ENCODE measurements around the gene ZNF350. TPM values are rescaled to one million over a fixed set of nuclear protein-coding genes. Genes with fewer than 3 reads are reported as not detected.
"Not testable (repeated sequence)": the region's sequence is repeated elsewhere in the genome, so short reads cannot be mapped to it uniquely, and the experiment has no call there.

ZNF350 gene
- total RNA-seq (10 to 100 TPM in 6 of 7 donors, 1 to 10 TPM in 1; 9.2 to 16.6 (median 13.9) TPM), polyA plus RNA-seq (10 to 100 TPM; 10.4 to 16.6 TPM)
- long read RNA-seq, donor 1, transcript ZNF350-201 (5 exons, 2,338 nt): major isoform, 42 of 59 reads
- long read RNA-seq, donor 1, transcript ZNF350-204 (2 exons, 1,601 nt): minor isoform, 7 of 59 reads
- long read RNA-seq, donor 1, partial matches to known transcripts: 3 of 59 reads
- long read RNA-seq, donor 1, other reads (novel, unspliced or antisense): 7 of 59 reads
- long read RNA-seq, donor 2, partial matches to known transcripts: 0 of 4 reads
- long read RNA-seq, donor 2, other reads (novel, unspliced or antisense): 0 of 4 reads
- long read RNA-seq, donor 3, transcript ZNF350-201 (5 exons, 2,338 nt): major isoform, 13 of 14 reads
- long read RNA-seq, donor 3, partial matches to known transcripts: 0 of 14 reads
- long read RNA-seq, donor 3, other reads (novel, unspliced or antisense): 1 of 14 reads

DNA sequence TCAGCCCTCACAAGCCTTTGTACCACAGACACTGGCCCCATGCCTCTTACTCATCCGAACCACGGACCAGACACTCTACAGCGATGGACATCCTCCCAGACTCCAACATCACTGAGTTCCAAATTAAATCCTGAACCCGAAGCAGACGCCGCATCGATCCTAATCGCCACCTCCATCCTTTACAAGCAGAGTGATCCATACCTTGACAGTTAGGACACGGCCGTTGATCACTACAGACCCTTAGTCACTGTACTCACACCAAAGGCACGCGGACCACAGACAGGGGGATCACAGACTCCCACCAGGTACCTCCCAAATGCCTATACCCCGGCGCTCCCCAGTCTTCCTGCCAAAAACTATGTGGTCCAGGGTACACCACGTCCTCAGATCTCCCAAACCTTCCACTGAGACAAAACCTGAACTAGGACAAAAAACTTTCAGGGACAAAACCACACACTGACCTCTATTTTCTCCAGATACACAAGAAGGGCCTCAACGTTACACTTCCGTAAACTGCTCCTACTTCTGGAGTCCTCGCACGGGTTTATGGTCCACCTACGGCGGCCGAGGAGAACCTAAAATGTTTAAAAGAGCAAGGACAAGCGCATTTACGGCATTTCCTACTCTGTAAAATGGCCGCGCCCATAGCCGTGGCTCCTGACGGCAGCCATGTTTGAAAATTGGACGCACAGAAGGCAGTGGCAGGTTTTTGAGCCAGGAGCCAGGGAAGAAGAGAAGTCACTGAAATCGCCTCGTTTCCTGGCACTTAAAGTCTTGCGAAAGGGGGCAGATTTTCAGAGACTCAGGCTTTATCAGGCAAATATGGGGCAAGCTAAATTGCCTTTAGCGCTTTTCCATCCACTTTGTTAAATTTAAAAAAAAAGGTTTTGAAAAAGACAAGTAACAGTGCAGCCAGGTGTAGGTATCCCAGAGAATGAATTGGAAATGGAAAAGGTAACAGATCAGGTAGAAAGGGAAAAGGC, at the start of gene ZNF350:
ZNF350 (minus strand) TSS at position 532 of the 983 bp plus-strand sequence. CDS start 12,480 bp downstream, outside the sequence.
- peak within 1 kb of the TSS; percentile 70 for H3K4me3 ChIP-seq
- peak within 1 kb of the TSS; percentile 12 to 41 for H3K27ac ChIP-seq
- WGBS, 3 donors: 1 to 2% (median 2%) methylated on average over 33 of the region's 33 CpGs
- H3K9me3 ChIP-seq: peaks cover 0 to 21% of the 10 kb centered on the region in 2 donors
- H3K4me1 ChIP-seq (ENCODE audit: insufficient read depth): peaks cover 3% of the 10 kb centered on the region
- intact Hi-C loops (cut with DNase I): no loop called here
- no peaks in the 10 kb centered on the region for H3K27me3 ChIP-seq
- H3K36me3 ChIP-seq: no peaks in the 10 kb centered on the region
- DNase-seq: peak; percentile 85 to 90 (median 89)
- TF ChIP-seq EP300 (IDR thresholded peaks at IDR 0.05) (no peak), POLR2A (IDR thresholded peaks at IDR 0.05) (peak; percentile 19)

DNA sequence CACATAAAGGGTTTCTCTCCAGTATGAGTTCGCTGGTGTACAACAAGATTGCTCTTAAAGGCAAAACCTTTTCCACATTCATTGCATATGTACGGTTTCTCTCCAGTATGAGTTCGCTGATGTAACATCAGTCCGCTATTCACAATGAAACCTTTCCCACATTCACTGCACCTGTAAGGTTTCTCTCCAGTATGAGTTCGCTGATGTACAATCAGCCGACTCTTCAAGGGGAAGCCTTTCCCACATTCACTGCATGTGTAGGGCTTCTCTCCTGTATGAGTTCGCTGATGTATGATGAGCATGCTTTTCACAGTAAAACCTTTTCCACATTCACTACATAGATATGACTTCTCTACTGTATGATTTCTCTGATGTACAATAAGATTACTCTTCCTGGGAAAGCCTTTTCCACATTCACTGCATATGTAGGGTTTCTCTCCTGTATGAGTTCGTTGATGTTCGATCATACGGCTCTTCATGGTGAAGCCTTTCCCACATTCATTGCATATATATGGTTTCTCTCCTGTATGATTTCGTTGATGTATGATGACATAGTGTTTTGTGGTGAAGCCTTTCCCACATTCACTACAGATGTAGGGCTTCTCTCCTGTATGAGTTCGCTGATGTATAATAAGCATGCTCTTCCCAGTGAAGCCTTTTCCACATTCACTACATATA, 47.5 kb upstream of the ZNF350 start:
- Histone ChIP-seq H3K9me3 (peaks cover 10 to 70% of the 10 kb centered on the region in 2 donors), H3K27me3 (no peaks in the 10 kb centered on the region), H3K4me1 (ENCODE audit: insufficient read depth) (no peaks in the 10 kb centered on the region), H3K4me3 (no peak overlapping the region), H3K27ac (no peak overlapping the region), H3K36me3 (peaks cover 5% of the 10 kb centered on the region)
- 96 to 98% (median 97%) methylated on average over 12 of the region's 12 CpGs for WGBS, 3 donors
- intact Hi-C loops (cut with DNase I): no loop called here
- DNase-seq: no peak
- TF ChIP-seq POLR2A (IDR thresholded peaks at IDR 0.05): no peak
- TF ChIP-seq EP300 (IDR thresholded peaks at IDR 0.05): no peak
- no peak for TF ChIP-seq CTCF (IDR thresholded peaks at IDR 0.05)

GRCh38 chr19:52028780-52029123, 42.1 kb upstream of the ZNF350 start:
- TF ChIP-seq EP300 (IDR thresholded peaks at IDR 0.05) (no peak), CTCF (IDR thresholded peaks at IDR 0.05) (no peak), POLR2A (IDR thresholded peaks at IDR 0.05) (no peak)
- WGBS, 3 donors: 16 to 18% (median 17%) methylated on average over 5 of the region's 5 CpGs
- Histone ChIP-seq H3K27me3 (no peaks in the 10 kb centered on the region), H3K27ac (peak overlapping the region; percentile 45 to 83), H3K4me1 (ENCODE audit: insufficient read depth) (peaks cover 4% of the 10 kb centered on the region), H3K36me3 (peaks cover 3% of the 10 kb centered on the region), H3K4me3 (peak overlapping the region; percentile 73), H3K9me3 (peaks cover 3 to 37% of the 10 kb centered on the region in 2 donors)
- intact Hi-C loops (cut with DNase I): no loop called here
- no peak for DNase-seq

- Histone ChIP-seq H3K4me1 (ENCODE audit: insufficient read depth) (peaks cover 4% of the 10 kb centered on the region), H3K9me3 (peaks cover 3 to 37% of the 10 kb centered on the region in 2 donors), H3K27ac (peak within 1 kb of the TSS; percentile 45 to 83), H3K4me3 (peak within 1 kb of the TSS; percentile 73), H3K27me3 (no peaks in the 10 kb centered on the region), H3K36me3 (peaks cover 3% of the 10 kb centered on the region)
- 0 to 1% (median 0%) methylated on average over 51 to 53 of the region's 53 CpGs for WGBS, 3 donors
- TF ChIP-seq EP300 (IDR thresholded peaks at IDR 0.05) (no peak), CTCF (IDR thresholded peaks at IDR 0.05) (peak in 1 of 3 donors; percentile 9), POLR2A (IDR thresholded peaks at IDR 0.05) (peak; percentile 35)
- DNase-seq: peak; percentile 79 to 92 (median 84)
- intact Hi-C loops (cut with DNase I): no loop called here
Measured at GRCh38 chr19:52028027-52028779, 41.6 kb upstream of the ZNF350 start, which contains the start of gene ZNF614. ZNF614 (minus strand) TSS chr19:52028379; CDS start chr19:52025745, 2,634 bp downstream.

DNA sequence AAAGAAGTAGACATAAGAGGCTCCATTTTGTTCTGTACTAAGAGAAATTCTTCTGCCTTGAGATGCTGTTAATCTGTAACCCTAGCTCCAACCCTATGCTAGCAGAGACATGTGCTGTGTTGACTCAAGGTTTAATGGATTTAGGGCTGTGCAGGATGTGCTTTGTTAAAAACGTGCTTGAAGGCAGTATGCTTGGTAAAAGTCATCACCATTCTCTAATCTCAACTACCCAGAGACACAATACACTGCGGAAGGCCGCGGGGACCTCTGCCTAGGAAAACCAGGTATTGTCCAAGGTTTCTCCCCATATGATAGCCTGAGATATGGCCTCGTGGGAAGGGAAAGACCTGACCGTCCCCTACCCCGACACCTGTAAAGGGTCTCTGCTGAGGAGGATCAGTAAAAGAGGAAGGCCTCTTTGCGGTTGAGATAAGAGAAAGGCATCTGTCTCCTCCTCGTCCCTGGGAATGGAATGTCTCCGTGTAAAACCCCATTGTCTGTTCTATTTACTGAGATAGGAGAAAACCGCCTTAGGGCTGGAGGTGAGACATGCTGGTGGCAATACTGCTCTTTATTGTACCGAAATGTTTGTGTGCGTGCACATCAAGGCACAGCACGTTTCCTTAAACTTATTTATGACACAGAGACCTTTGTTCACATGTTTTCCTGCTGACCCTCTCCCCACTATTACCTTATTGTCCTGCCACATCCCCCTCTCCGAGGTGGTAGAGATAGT, 39.8 kb upstream of the ZNF350 start:
- H3K4me3 ChIP-seq; H3K36me3 ChIP-seq; H3K4me1 ChIP-seq (ENCODE audit: insufficient read depth); intact Hi-C loops (cut with DNase I); H3K27ac ChIP-seq; H3K27me3 ChIP-seq; DNase-seq: not testable (repeated sequence)
- WGBS, 3 donors: 88 to 91% (median 88%) methylated on average over 15 of the region's 15 CpGs
- H3K9me3 ChIP-seq: peaks cover 0 to 35% of the 10 kb centered on the region in 2 donors

GRCh38 chr19:52024478-52024877, 37.8 kb upstream of the ZNF350 start:
- 98 to 99% (median 99%) methylated on average over 4 of the region's 4 CpGs for WGBS, 3 donors
- intact Hi-C loops (cut with DNase I): not testable (repeated sequence)
- peaks cover 0 to 54% of the 10 kb centered on the region in 2 donors for H3K9me3 ChIP-seq

More at GRCh38 chr19:52024478-52024877, 37.8 kb upstream of the ZNF350 start:
- DNase-seq; H3K4me1 ChIP-seq (ENCODE audit: insufficient read depth); H3K36me3 ChIP-seq; H3K4me3 ChIP-seq; H3K27me3 ChIP-seq; H3K27ac ChIP-seq: not testable (repeated sequence)
